GM06990 (cell line): Measurements from ENCODE around the gene PBX1.

ENCODE experiments used
- DNase-seq: peaks from one replicate; pipeline ENCODE4 v3.0.0-alpha.2; 2011; ENCODE audit not compliant: insufficient read length; ENCODE audit errors: extremely low read depth
- H3K27me3 ChIP-seq: replicated peaks from 2 replicates; pipeline ENCODE4 v1.6.0; 2011; ENCODE audit warnings: low read length; ENCODE audit not compliant: control insufficient read depth, insufficient read depth
- H3K36me3 ChIP-seq: 2 replicates; pipeline ENCODE4 v1.5.1; 2011; ENCODE audit warnings: low read length; ENCODE audit not compliant: control insufficient read depth, insufficient read depth
- H3K4me3 ChIP-seq: replicated peaks from 2 replicates; pipeline ENCODE4 v1.5.1; 2011; ENCODE audit warnings: low read depth, mild to moderate bottlenecking, control low read depth, low read length
- CTCF ChIP-seq: IDR thresholded peaks from 2 replicates; pipeline ENCODE4 v1.5.1; 2011; ENCODE audit warnings: low read length, control low read depth, mild to moderate bottlenecking, inconsistent platforms; ENCODE audit not compliant: insufficient read depth, poor library complexity, severe bottlenecking

Gene PBX1

GRCh38 chr1:164596172-164596571 lies 37.2 kb downstream of the PBX1 start:
- no peaks in the 10 kb centered on the region for H3K27me3 ChIP-seq
- no peak for DNase-seq
- H3K4me3 ChIP-seq: no peak overlapping the region
- TF ChIP-seq CTCF: no peak
- no peaks in the 10 kb centered on the region for H3K36me3 ChIP-seq

- no peak for DNase-seq
- Histone ChIP-seq H3K36me3 (no peaks in the 10 kb centered on the region), H3K4me3 (no peak overlapping the region), H3K27me3 (no peaks in the 10 kb centered on the region)
- no peak for TF ChIP-seq CTCF
These were observed 39.7 kb downstream of the PBX1 start for GRCh38 chr1:164598719-164599118.

GRCh38 chr1:164599272-164599671 lies 40.3 kb downstream of the PBX1 start:
- Histone ChIP-seq H3K27me3 (no peaks in the 10 kb centered on the region), H3K4me3 (no peak overlapping the region), H3K36me3 (no peaks in the 10 kb centered on the region)
- no peak for TF ChIP-seq CTCF
- no peak for DNase-seq

GRCh38 chr1:164601399-164602100 lies 42.6 kb downstream of the PBX1 start:
- Histone ChIP-seq H3K4me3 (no peak overlapping the region), H3K36me3 (no peaks in the 10 kb centered on the region), H3K27me3 (no peaks in the 10 kb centered on the region)
- no peak for TF ChIP-seq CTCF
- no peak for DNase-seq

- Histone ChIP-seq H3K4me3 (no peak overlapping the region), H3K27me3 (no peaks in the 10 kb centered on the region)
These were observed 43.1 kb downstream of the PBX1 start for GRCh38 chr1:164602101-164602422.

More at GRCh38 chr1:164602101-164602422, 43.1 kb downstream of the PBX1 start:
- TF ChIP-seq CTCF: no peak
- no peak for DNase-seq
- H3K36me3 ChIP-seq: no peaks in the 10 kb centered on the region
